Fibroblast of skin of back (primary cell): ENCODE data around the gene SNX25.
A peak's percentile ranks its signal among the peaks of the same experiment; 100 is the strongest.

ENCODE experiments used
- DNase-seq: peaks from one replicate; pipeline ENCODE4 v3.0.0-alpha.2; 2013

SNX25 gene

GRCh38 chr4:185380320-185380719, 170.9 kb downstream of the SNX25 start:
- no peak for DNase-seq

- no peak for DNase-seq
Observed at GRCh38 chr4:185381288-185382196, 172.1 kb downstream of the SNX25 start.

- no peak for DNase-seq
Observed at GRCh38 chr4:185382754-185383153, 173.4 kb downstream of the SNX25 start.

GRCh38 chr4:185383451-185383850, 174.1 kb downstream of the SNX25 start:
- DNase-seq: no peak

- DNase-seq: no peak
Observed at GRCh38 chr4:185384061-185384460, 174.7 kb downstream of the SNX25 start.

GRCh38 chr4:185384930-185385331, 175.5 kb downstream of the SNX25 start:
- DNase-seq: no peak

GRCh38 chr4:185387957-185388356, 178.6 kb downstream of the SNX25 start:
- DNase-seq: no peak

GRCh38 chr4:185390941-185391340, 181.5 kb downstream of the SNX25 start:
- DNase-seq: peak; percentile 41

- no peak for DNase-seq
Observed at GRCh38 chr4:185392156-185392555, 182.8 kb downstream of the SNX25 start.

- no peak for DNase-seq
Observed at GRCh38 chr4:185394568-185395237, 185.3 kb downstream of the SNX25 start.

GRCh38 chr4:185395238-185395955, 186.0 kb downstream of the SNX25 start, which contains the start of gene LRP2BP:
TSS of gene LRP2BP (minus strand) at chr4:185395924. CDS start at chr4:185378186, 17,738 bp downstream.
- no peak for DNase-seq

- peak; percentile 98 for DNase-seq
Observed at GRCh38 chr4:185395956-185396723, 186.7 kb downstream of the SNX25 start.

GRCh38 chr4:185396724-185397385, 187.5 kb downstream of the SNX25 start, which contains the start of gene ANKRD37:
TSS of gene ANKRD37 (plus strand) at chr4:185396841. CDS start at chr4:185396924, 83 bp downstream.
- no peak for DNase-seq

GRCh38 chr4:185398618-185399017, 189.2 kb downstream of the SNX25 start:
- DNase-seq: no peak

GRCh38 chr4:185399466-185399865, 190.1 kb downstream of the SNX25 start:
- DNase-seq: no peak

GRCh38 chr4:185404031-185404430, 194.6 kb downstream of the SNX25 start:
- no peak for DNase-seq

GRCh38 chr4:185405296-185405999, 196.1 kb downstream of the SNX25 start:
- DNase-seq: no peak

GRCh38 chr4:185408432-185408831, 199.0 kb downstream of the SNX25 start:
- DNase-seq: no peak

- no peak for DNase-seq
Observed at GRCh38 chr4:185411849-185412248, 202.5 kb downstream of the SNX25 start.

- no peak for DNase-seq
Observed at GRCh38 chr4:185412412-185412811, 203.0 kb downstream of the SNX25 start.
